Measurements from ENCODE around the gene ADARB1. TPM values are rescaled to one million over a fixed set of nuclear protein-coding genes. Genes with fewer than 3 reads are reported as not detected.

ADARB1 gene
- total and polyA plus RNA-seq, 2 of the 8 experiments (the other 6 are each of a cell fraction or from before 2014, with no cell fraction given): 4.7 to 14.9 TPM

GRCh38 chr21:45234127-45234526 is 159.7 kb downstream of the ADARB1 start (continued):
- TF ChIP-seq HDAC2 (IDR thresholded peaks at IDR 0.05; ENCODE audit: borderline replicate concordance in 1 of 2, low read depth in 2 of 2, low read length in 2 of 2): no peak
- no peak for TF ChIP-seq TAF7 (optimal IDR thresholded peaks at IDR 0.05; ENCODE audit: borderline replicate concordance, low read depth, low read length)
- TF ChIP-seq RBBP5 (IDR thresholded peaks at IDR 0.05; ENCODE audit: borderline replicate concordance, low read depth, low read length): no peak

Data from H1 (cell line).